ENCODE data around the gene DPP4. TPM values are rescaled to one million over a fixed set of nuclear protein-coding genes. Genes with fewer than 3 reads are reported as not detected.
A peak's percentile ranks its signal among the peaks of the same experiment; 100 is the strongest.

DPP4 gene
- total RNA-seq, 8 experiments from 2014 or later = 0.24 to 83.7 (median 1.1) TPM

GRCh38 chr2:162103443-162104009, 29.5 kb upstream of the DPP4 start:
- 64 to 90% (median 82%) methylated on average over 1 to 3 of the region's 3 CpGs; no CpG with 5 or more reads in 2 of the 10 experiments for WGBS, 10 experiments
- Histone ChIP-seq H3K27ac (no peak overlapping the region), H3K4me3 (no peak overlapping the region), H3K4me1 (replicated peaks in 1 of 2) (peaks cover 0 to 4% of the 10 kb centered on the region in 2 donors)
- peak in 2 of 8 experiments; percentile 20 to 49 for ATAC-seq (replicated peaks in 6 of 8)
- in situ Hi-C loops (cut with MboI; ENCODE audit: low pct_unique_long_range_greater_than_20kb in 2 of 9, low sequenced_read_pairs in 9 of 9, unreplicated experiment in 9 of 9) = loop anchor here in 1 of 9 experiments (25.0 kb wide), 1 partner anchor 516 kb away; no protein-coding TSS in a partner anchor

DNA sequence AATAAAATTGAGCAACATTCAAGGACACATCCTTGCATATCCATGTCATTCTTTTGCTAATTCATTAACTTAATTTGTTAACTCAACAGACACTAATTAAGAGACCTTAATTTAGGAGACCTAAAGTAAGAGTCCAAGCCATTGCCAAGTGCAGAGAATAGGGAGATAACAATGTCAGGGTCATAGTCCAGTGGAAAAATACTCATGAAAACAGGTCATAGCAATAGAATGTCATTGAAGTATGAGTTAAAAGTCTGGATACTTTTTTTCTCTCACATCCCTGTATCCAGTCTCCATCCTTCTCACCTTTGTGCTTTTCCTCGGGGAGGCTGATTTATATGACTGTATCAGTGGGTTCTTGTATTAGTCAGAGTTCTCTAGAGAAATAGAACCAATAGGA, 26.6 kb upstream of the DPP4 start:
- WGBS, 10 experiments = 0 to 80% (median 64%) methylated on average over 1 of the region's 1 CpG; no CpG with 5 or more reads in 3 of the 10 experiments
- no peak for ATAC-seq (replicated peaks in 6 of 8)
- no peak overlapping the region for H3K4me3 ChIP-seq
- in situ Hi-C loops (cut with MboI; ENCODE audit: low pct_unique_long_range_greater_than_20kb in 2 of 9, low sequenced_read_pairs in 9 of 9, unreplicated experiment in 9 of 9) = loop anchor here in 1 of 9 experiments (25.0 kb wide), 1 partner anchor 513 kb away; no protein-coding TSS in a partner anchor
- no peak overlapping the region for H3K27ac ChIP-seq
- H3K4me1 ChIP-seq (replicated peaks in 1 of 2) = peaks cover 0 to 4% of the 10 kb centered on the region in 2 donors

- no peak for ATAC-seq (replicated peaks in 6 of 8)
- in situ Hi-C loops (cut with MboI; ENCODE audit: low pct_unique_long_range_greater_than_20kb in 2 of 9, low sequenced_read_pairs in 9 of 9, unreplicated experiment in 9 of 9) = loop anchor here in 1 of 9 experiments (25.0 kb wide), 1 partner anchor 513 kb away; no protein-coding TSS in a partner anchor
- peaks cover 0 to 4% of the 10 kb centered on the region in 2 donors for H3K4me1 ChIP-seq (replicated peaks in 1 of 2)
- WGBS, 10 experiments = 86 to 100% (median 96%) methylated on average over 1 to 5 of the region's 5 CpGs; no CpG with 5 or more reads in 1 of the 10 experiments
- no peak overlapping the region for H3K4me3 ChIP-seq
- no peak overlapping the region for H3K27ac ChIP-seq
These were observed 25.8 kb upstream of the DPP4 start for GRCh38 chr2:162099836-162100235.

GRCh38 chr2:162092658-162093556, 18.9 kb upstream of the DPP4 start:
- WGBS, 10 experiments = 0 to 100% (median 91%) methylated on average over 2 to 7 of the region's 7 CpGs; no CpG with 5 or more reads in 1 of the 10 experiments
- ATAC-seq (replicated peaks in 6 of 8) = peak in 2 of 8 experiments; percentile 65 to 71
- in situ Hi-C loops (cut with MboI; ENCODE audit: low pct_unique_long_range_greater_than_20kb in 2 of 9, low sequenced_read_pairs in 9 of 9, unreplicated experiment in 9 of 9) = no loop called here
- Histone ChIP-seq H3K4me3 (no peak overlapping the region), H3K4me1 (replicated peaks in 1 of 2) (no peaks in the 10 kb centered on the region), H3K27ac (no peak overlapping the region)

- in situ Hi-C loops (cut with MboI; ENCODE audit: low pct_unique_long_range_greater_than_20kb in 2 of 9, low sequenced_read_pairs in 9 of 9, unreplicated experiment in 9 of 9) = no loop called here
- WGBS, 10 experiments = 39 to 100% (median 97%) methylated on average over 1 to 5 of the region's 5 CpGs
- Histone ChIP-seq H3K4me1 (replicated peaks in 1 of 2) (no peaks in the 10 kb centered on the region), H3K27ac (no peak overlapping the region), H3K4me3 (no peak overlapping the region)
- no peak for ATAC-seq (replicated peaks in 6 of 8)
These were observed 18.0 kb upstream of the DPP4 start for GRCh38 chr2:162092008-162092390.

DNA sequence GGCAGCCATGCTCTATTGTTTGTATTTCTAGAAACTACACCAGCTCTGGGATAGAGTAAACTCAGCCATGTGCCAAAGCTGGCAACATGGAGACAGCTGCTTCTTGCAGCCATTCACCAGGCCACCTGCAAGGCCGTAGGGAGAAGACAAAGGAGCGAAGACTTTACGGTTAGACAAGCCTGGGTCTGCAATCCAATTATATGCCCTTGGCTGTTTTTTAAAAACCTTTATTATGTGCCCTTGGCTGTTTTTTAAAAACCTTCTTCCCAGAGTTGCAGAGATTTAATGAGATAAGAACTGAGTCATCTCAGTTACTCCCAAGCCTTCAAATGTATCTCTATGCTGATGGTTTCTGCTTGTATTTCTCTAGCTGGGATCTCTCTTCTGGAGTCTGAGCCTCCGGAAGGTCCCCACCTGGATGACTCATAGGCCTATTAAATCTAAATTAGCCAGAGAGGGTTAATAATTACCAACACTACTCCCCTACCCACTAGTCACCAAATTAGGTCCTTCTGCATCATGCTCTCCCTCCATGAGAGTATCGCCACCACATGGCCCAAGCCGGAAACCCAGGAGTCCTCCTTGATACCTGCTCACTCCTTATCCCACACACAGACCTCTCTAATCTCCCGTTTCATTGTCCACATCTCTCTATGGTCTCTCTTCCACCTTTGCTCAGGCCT, 17.5 kb upstream of the DPP4 start:
- 28 to 100% (median 88%) methylated on average over 1 to 6 of the region's 7 CpGs; no CpG with 5 or more reads in 1 of the 10 experiments for WGBS, 10 experiments
- Histone ChIP-seq H3K4me1 (replicated peaks in 1 of 2) (no peaks in the 10 kb centered on the region), H3K4me3 (no peak overlapping the region), H3K27ac (no peak overlapping the region)
- peak in 2 of 8 experiments; percentile 18 to 26 for ATAC-seq (replicated peaks in 6 of 8)
- in situ Hi-C loops (cut with MboI; ENCODE audit: low pct_unique_long_range_greater_than_20kb in 2 of 9, low sequenced_read_pairs in 9 of 9, unreplicated experiment in 9 of 9) = no loop called here

GRCh38 chr2:162090109-162090508, 16.1 kb upstream of the DPP4 start:
- no peaks in the 10 kb centered on the region for H3K4me1 ChIP-seq (replicated peaks in 1 of 2)
- WGBS, 10 experiments = 0 to 100% (median 86%) methylated on average over 1 of the region's 1 CpG; no CpG with 5 or more reads in 2 of the 10 experiments
- no peak overlapping the region for H3K4me3 ChIP-seq
- in situ Hi-C loops (cut with MboI; ENCODE audit: low pct_unique_long_range_greater_than_20kb in 2 of 9, low sequenced_read_pairs in 9 of 9, unreplicated experiment in 9 of 9) = no loop called here
- no peak overlapping the region for H3K27ac ChIP-seq
- ATAC-seq (replicated peaks in 6 of 8) = no peak

DNA sequence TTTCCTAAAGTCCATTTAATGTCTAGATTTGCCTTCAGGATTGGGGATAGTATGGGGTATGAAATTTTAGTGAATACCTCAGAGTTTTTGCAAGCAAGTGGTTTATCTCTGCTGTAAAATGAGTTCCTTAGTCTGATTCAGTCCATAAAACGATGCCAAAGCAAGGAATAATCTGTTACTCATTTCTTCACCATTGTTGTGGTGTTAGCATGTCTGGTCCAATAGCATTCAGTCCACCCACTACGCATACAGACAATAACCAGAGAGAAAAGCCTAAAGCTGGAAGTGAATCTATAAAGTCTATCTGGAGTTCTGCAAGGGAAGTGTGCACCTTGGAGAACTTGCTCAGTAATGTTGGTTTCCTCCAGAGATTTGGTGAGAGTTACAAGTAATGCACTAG, 12.9 kb upstream of the DPP4 start:
- no peak for ATAC-seq (replicated peaks in 6 of 8)
- in situ Hi-C loops (cut with MboI; ENCODE audit: low pct_unique_long_range_greater_than_20kb in 2 of 9, low sequenced_read_pairs in 9 of 9, unreplicated experiment in 9 of 9) = no loop called here
- WGBS, 10 experiments = 40 to 86% (median 62%) methylated on average over 1 to 2 of the region's 2 CpGs; no CpG with 5 or more reads in 2 of the 10 experiments
- H3K4me1 ChIP-seq (replicated peaks in 1 of 2) = no peaks in the 10 kb centered on the region
- H3K27ac ChIP-seq = no peak overlapping the region
- no peak overlapping the region for H3K4me3 ChIP-seq

DNA sequence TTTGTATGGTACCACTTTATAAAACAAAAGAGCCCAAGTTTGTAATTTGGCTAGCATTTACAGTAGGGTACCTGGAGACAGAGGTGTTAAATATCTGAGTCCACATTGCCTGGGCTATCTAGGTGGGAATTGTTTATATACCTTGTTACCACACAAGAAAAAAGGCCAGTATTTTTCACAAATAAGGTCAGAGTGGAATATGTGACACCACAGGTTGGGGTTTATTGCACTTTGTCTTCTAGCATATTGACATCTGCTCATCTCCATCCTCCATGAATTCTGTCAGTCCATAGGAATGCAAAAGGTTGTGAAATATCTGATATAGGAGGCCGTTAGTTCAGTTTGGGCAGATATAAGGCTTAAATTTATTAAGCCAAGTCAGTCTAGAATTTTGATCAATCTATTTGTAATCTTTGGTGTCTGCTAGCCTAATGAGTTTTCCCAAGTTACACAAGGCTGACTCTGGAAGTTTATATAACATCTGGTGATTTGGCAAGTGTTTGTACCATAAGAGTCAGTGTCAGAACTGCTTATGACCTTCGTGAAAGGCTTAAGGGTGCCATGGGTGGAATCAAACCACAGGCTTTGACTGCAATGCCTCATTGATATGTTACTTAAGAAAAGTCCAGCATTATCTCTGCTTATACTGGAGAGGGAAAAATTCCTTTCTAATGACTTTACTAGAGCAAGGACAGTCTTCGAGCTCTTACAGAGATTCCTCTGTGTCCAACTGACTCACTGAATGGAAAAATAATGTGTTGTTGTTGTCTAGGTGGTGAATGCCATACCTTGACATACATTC, 11.3 kb upstream of the DPP4 start:
- Histone ChIP-seq H3K4me1 (replicated peaks in 1 of 2) (no peaks in the 10 kb centered on the region), H3K27ac (no peak overlapping the region), H3K4me3 (no peak overlapping the region)
- peak in 2 of 8 experiments; percentile 5 to 33 for ATAC-seq (replicated peaks in 6 of 8)
- WGBS, 10 experiments = 14 to 100% (median 74%) methylated on average over 1 to 3 of the region's 3 CpGs
- in situ Hi-C loops (cut with MboI; ENCODE audit: low pct_unique_long_range_greater_than_20kb in 2 of 9, low sequenced_read_pairs in 9 of 9, unreplicated experiment in 9 of 9) = no loop called here

GRCh38 chr2:162084536-162084935, 10.5 kb upstream of the DPP4 start:
- ATAC-seq (replicated peaks in 6 of 8) = no peak
- H3K4me1 ChIP-seq (replicated peaks in 1 of 2) = no peaks in the 10 kb centered on the region
- no peak overlapping the region for H3K27ac ChIP-seq
- 33 to 100% (median 63%) methylated on average over 1 to 2 of the region's 2 CpGs; no CpG with 5 or more reads in 2 of the 10 experiments for WGBS, 10 experiments
- H3K4me3 ChIP-seq = no peak overlapping the region
- in situ Hi-C loops (cut with MboI; ENCODE audit: low pct_unique_long_range_greater_than_20kb in 2 of 9, low sequenced_read_pairs in 9 of 9, unreplicated experiment in 9 of 9) = no loop called here

- Histone ChIP-seq H3K27ac (no peak overlapping the region), H3K4me3 (no peak overlapping the region), H3K4me1 (replicated peaks in 1 of 2) (no peaks in the 10 kb centered on the region)
- no peak for ATAC-seq (replicated peaks in 6 of 8)
- in situ Hi-C loops (cut with MboI; ENCODE audit: low pct_unique_long_range_greater_than_20kb in 2 of 9, low sequenced_read_pairs in 9 of 9, unreplicated experiment in 9 of 9) = no loop called here
- 0 to 100% (median 87%) methylated on average over 1 to 3 of the region's 3 CpGs; no CpG with 5 or more reads in 1 of the 10 experiments for WGBS, 10 experiments
These were observed 8.7 kb upstream of the DPP4 start for GRCh38 chr2:162082681-162083080.

DNA sequence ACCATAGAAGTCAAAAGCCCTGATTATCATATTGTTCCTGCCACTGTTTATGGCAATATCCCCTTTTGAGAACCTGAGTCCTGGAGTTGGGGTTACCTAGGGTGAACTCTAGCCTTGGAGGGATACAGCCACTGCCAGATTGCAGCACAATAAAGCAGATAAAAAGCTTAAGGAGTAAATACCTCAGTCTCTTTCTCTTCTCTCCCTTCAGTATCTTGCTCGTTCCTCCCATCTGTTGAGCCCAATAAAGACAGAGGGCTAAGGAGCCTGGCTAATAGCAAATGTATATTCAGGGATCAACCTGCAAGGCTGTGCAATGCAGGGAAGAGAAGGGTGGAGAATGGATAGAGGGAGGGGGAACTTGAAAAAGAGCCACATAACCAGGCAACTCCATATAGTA, 8.0 kb upstream of the DPP4 start:
- H3K4me3 ChIP-seq = no peak overlapping the region
- in situ Hi-C loops (cut with MboI; ENCODE audit: low pct_unique_long_range_greater_than_20kb in 2 of 9, low sequenced_read_pairs in 9 of 9, unreplicated experiment in 9 of 9) = no loop called here
- H3K4me1 ChIP-seq (replicated peaks in 1 of 2) = no peaks in the 10 kb centered on the region
- WGBS, 10 experiments = 33 to 100% (median 78%) methylated on average over 1 of the region's 1 CpG; no CpG with 5 or more reads in 7 of the 10 experiments
- ATAC-seq (replicated peaks in 6 of 8) = no peak
- H3K27ac ChIP-seq = no peak overlapping the region

Measured in motor neuron (in vitro differentiated cells).